IMR-90 (cell line): Measurements from ENCODE around the gene NRIP1. TPM values are rescaled to one million over a fixed set of nuclear protein-coding genes. Genes with fewer than 3 reads are reported as not detected.

Source experiments
- ATAC-seq: fragments of 200-7000 bp; cut with Tn5 transposase; 2 replicates; pipeline ENCODE4 v1.9.1; 2020; ENCODE audit warnings: low read depth, mild to moderate bottlenecking, moderate library complexity
- BruUV-seq: library from RNA; stranded (reverse); fragments of 400-500 nt; replicated peaks from 2 replicates; lab custom pipeline; 2021; lab: Mats Ljungman, UMichigan
- CTCF ChIA-PET: fragments of 300-600 bp; formaldehyde crosslinking; extraction: SDS; loops from one replicate; lab custom pipeline; 2021; ENCODE audit warnings: antibody characterized with exemption; lab: Yijun Ruan, JAX
- POLR2A ChIA-PET: fragments of 300-600 bp; sonication (Branson Sonifier 250); formaldehyde crosslinking; loops from one replicate; lab custom pipeline; 2022; ENCODE audit warnings: antibody characterized with exemption; ENCODE audit not compliant: unreplicated experiment; lab: Charles Lee
- DNase-seq: peaks from one replicate; pipeline ENCODE4 v3.0.0; 2013
- H2AFZ ChIP-seq: replicated peaks from 2 replicates; pipeline ENCODE3; 2013; ENCODE audit warnings: low read length, mild to moderate bottlenecking; ENCODE audit not compliant: poor library complexity
- H2AK5ac ChIP-seq: 2 replicates; pipeline ENCODE4 v1.6.1; 2013; ENCODE audit warnings: low read depth, low read length, inconsistent platforms
- H2AK9ac ChIP-seq: replicated peaks from 2 replicates; pipeline ENCODE3; 2013; ENCODE audit warnings: mild to moderate bottlenecking, low read depth, low read length, moderate library complexity; ENCODE audit not compliant: poor library complexity
- H2BK120ac ChIP-seq: 2 replicates; pipeline ENCODE4 v1.6.1; 2013; ENCODE audit warnings: low read depth, low read length, inconsistent platforms
- H2BK15ac ChIP-seq: 3 replicates; pipeline ENCODE4 v1.6.1; 2013; ENCODE audit warnings: low read depth, low read length, inconsistent platforms
- H2BK20ac ChIP-seq: 2 replicates; pipeline ENCODE4 v1.6.1; 2013; ENCODE audit warnings: low read depth, mild to moderate bottlenecking, inconsistent platforms, low read length, moderate library complexity
- H2BK5ac ChIP-seq: 2 replicates; pipeline ENCODE4 v1.6.1; 2013; ENCODE audit warnings: mild to moderate bottlenecking, low read depth, low read length, inconsistent platforms; ENCODE audit not compliant: poor library complexity, severe bottlenecking
- H3K14ac ChIP-seq: replicated peaks from 2 replicates; pipeline ENCODE4 v1.6.1; 2013; ENCODE audit warnings: low read depth, low read length, inconsistent platforms
- H3K18ac ChIP-seq: 2 replicates; pipeline ENCODE4 v1.6.1; 2013; ENCODE audit warnings: low read depth, low read length, control low read depth
- H3K23ac ChIP-seq: 2 replicates; pipeline ENCODE4 v1.6.1; 2013; ENCODE audit warnings: low read depth, low read length, inconsistent platforms
- H3K27ac ChIP-seq: 2 replicates; pipeline ENCODE4 v1.5.1; 2013; ENCODE audit warnings: mild to moderate bottlenecking, control low read depth, low read length; ENCODE audit not compliant: insufficient read depth
- H3K27me3 ChIP-seq: 2 replicates; pipeline ENCODE4 v1.6.1; 2013; ENCODE audit warnings: low read length; ENCODE audit not compliant: control insufficient read depth, insufficient read depth
- H3K36me3 ChIP-seq: 2 replicates; pipeline ENCODE4 v1.6.1; 2013; ENCODE audit warnings: low read length, mixed read lengths; ENCODE audit not compliant: control insufficient read depth, insufficient read depth
- H3K4ac ChIP-seq: 2 replicates; pipeline ENCODE4 v1.6.1; 2013; ENCODE audit warnings: low read depth, low read length, inconsistent platforms
- H3K4me1 ChIP-seq: 2 replicates; pipeline ENCODE4 v1.6.1; 2013; ENCODE audit warnings: low read length, mixed read lengths; ENCODE audit not compliant: control insufficient read depth, insufficient read depth
- H3K4me2 ChIP-seq: 2 replicates; pipeline ENCODE4 v1.6.1; 2013; ENCODE audit warnings: low read depth, mild to moderate bottlenecking, control low read depth, low read length, moderate library complexity
- H3K4me3 ChIP-seq: 2 replicates; pipeline ENCODE4 v1.5.1; 2013; ENCODE audit warnings: low read depth, mild to moderate bottlenecking, control low read depth, low read length, moderate library complexity; ENCODE audit not compliant: insufficient read depth
- H3K56ac ChIP-seq: 2 replicates; pipeline ENCODE4 v1.6.1; 2013; ENCODE audit warnings: low read length, inconsistent platforms; ENCODE audit not compliant: insufficient read depth; ENCODE audit errors: extremely low read depth
- H3K79me1 ChIP-seq, 2 experiments: 2 replicates each; pipeline ENCODE4 v1.6.1; 2013; ENCODE audit warnings: low read length in 2 of 2, inconsistent platforms in 1 of 2, low read depth in 1 of 2
- H3K9ac ChIP-seq: 2 replicates; pipeline ENCODE4 v1.6.1; 2013; ENCODE audit warnings: low read depth, low read length, control low read depth
- H3K9me1 ChIP-seq: 2 replicates; pipeline ENCODE4 v1.6.1; 2013; ENCODE audit warnings: low read length, inconsistent platforms; ENCODE audit not compliant: insufficient read depth
- H3K9me3 ChIP-seq: 2 replicates; pipeline ENCODE4 v1.6.1; 2013; ENCODE audit warnings: low read length; ENCODE audit not compliant: control insufficient read depth, insufficient read depth
- H4K20me1 ChIP-seq: 2 replicates; pipeline ENCODE4 v1.6.1; 2013; ENCODE audit warnings: low read length, inconsistent platforms; ENCODE audit not compliant: insufficient read depth
- H4K5ac ChIP-seq: 2 replicates; pipeline ENCODE4 v1.6.1; 2013; ENCODE audit warnings: mild to moderate bottlenecking, low read depth, low read length, control low read depth
- H4K8ac ChIP-seq, 2 experiments: 2 replicates each; pipeline ENCODE4 v1.6.1; 2013; ENCODE audit warnings: low read depth in 2 of 2, low read length in 2 of 2, control low read depth in 1 of 2, inconsistent platforms in 1 of 2
- H4K91ac ChIP-seq: 2 replicates; pipeline ENCODE4 v1.6.1; 2013; ENCODE audit warnings: low read depth, low read length, inconsistent platforms; ENCODE audit not compliant: insufficient read depth
- MAFK ChIP-seq: IDR thresholded peaks from 2 replicates; pipeline ENCODE4 v1.6.1; 2012; ENCODE audit warnings: low read depth, low read length, improper control_type of control experiment
- MXI1 ChIP-seq: IDR thresholded peaks from 2 replicates; pipeline ENCODE4 v1.6.1; 2012; ENCODE audit warnings: low read depth, mild to moderate bottlenecking, low read length, moderate library complexity, borderline replicate concordance
- RCOR1 ChIP-seq: IDR thresholded peaks from 2 replicates; pipeline ENCODE4 v1.6.1; 2012; ENCODE audit warnings: mild to moderate bottlenecking, low read length, improper control_type of control experiment; ENCODE audit not compliant: insufficient replicate concordance
- SMC3 ChIP-seq: fragments of 150-350 bp; IDR thresholded peaks from 2 replicates; pipeline ENCODE4 v1.6.1; 2016; ENCODE audit warnings: low read depth, mild to moderate bottlenecking, antibody characterized with exemption, low read length, moderate library complexity
- WGBS, 2 experiments: methylation state at CpG; one replicate each; pipeline versions ENCODE4 v1.1.5 to v1.1.7; 2013; ENCODE audit warnings: missing lambda C conversion rate in 2 of 2; ENCODE audit not compliant: insufficient read length in 1 of 2; ENCODE audit errors: extremely low coverage in 2 of 2; 5-methylcytosine and 5-hydroxymethylcytosine counted together
- dilution Hi-C: fragments of 300-500 bp; cut with HindIII; formaldehyde crosslinking; loops from one replicate; pipeline ENCODE4 v1.14.3; 2018; ENCODE audit warnings: low sequenced_read_pairs; ENCODE audit not compliant: unreplicated experiment
- in situ Hi-C: fragments of 300-500 bp; cut with MboI; formaldehyde crosslinking; loops from 3 replicates; pipeline ENCODE4 v1.14.3; 2019; ENCODE audit warnings: low sequenced_read_pairs, inconsistent platforms, mixed read lengths
- intact Hi-C: fragments of 100-400 bp; cut with micrococcal nuclease; formaldehyde crosslinking; loops from 2 replicates; pipeline ENCODE4 v1.10.0; 2022
- polyA plus RNA-seq, 3 experiments: library from polyadenylated mRNA; depleted of rRNA; stranded (reverse); fragments of >200 nt; gene quantifications; 2 replicates each; pipeline ENCODE4 v1.2.3, GENCODE V29; 2012; ENCODE audit warnings: low replicate concordance in 1 of 3
- total RNA-seq: library from RNA; depleted of rRNA; stranded (reverse); fragments of >200 nt; gene quantifications from 2 replicates; pipeline ENCODE4 v1.2.3, GENCODE V29; 2012
- TF ChIP-seq, protein P1 (sequence below): conservative IDR thresholded peaks from 2 replicates; pipeline ENCODE4 v1.5.1; 2012; ENCODE audit warnings: mild to moderate bottlenecking, low read depth, low read length, improper control_type of control experiment

The NRIP1 gene
- total and polyA plus RNA-seq, 2 of the 4 experiments (the other 2 are of a cell fraction) = 9.6 to 73.8 TPM

DNA sequence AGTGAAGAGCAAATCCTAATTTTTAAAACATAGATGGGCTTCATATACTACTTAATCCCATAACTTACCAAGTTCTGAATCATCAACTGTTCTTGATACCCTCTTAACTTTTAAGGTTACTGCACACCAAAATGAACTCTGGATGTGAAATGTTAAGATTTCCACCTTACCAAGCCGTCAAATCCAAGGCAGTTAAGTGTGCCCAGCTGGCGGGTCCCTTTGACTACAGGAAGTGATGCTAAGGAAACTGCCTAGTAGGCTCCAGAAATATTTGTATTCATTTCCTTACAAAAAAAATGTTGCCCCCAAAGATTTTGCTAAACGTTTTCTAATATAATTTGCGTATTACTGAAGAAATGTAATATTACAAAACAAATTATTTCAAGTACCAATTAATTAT, 10.7 kb downstream of the NRIP1 start:
- no peak for ATAC-seq
- Histone ChIP-seq H3K9ac (no peak overlapping the region), H4K8ac (no peak overlapping the region), H3K23ac (no peak overlapping the region), H3K27me3 (no peaks in the 10 kb centered on the region), H2AFZ (no peak overlapping the region), H2AK5ac (no peak overlapping the region), H3K9me3 (no peaks in the 10 kb centered on the region), H4K5ac (no peak overlapping the region), H2BK15ac (no peak overlapping the region), H3K18ac (no peak overlapping the region), H4K91ac (no peak overlapping the region), H3K4ac (no peak overlapping the region), H2AK9ac (no peak overlapping the region), H3K79me1 (peaks cover 0 to 47% of the 10 kb centered on the region in 2 experiments; a peak in 2 of 4 replicates), H3K56ac (no peak overlapping the region), H2BK20ac (no peak overlapping the region), H3K36me3 (no peaks in the 10 kb centered on the region), H3K4me2 (no peak overlapping the region), H3K14ac (peak overlapping the region; percentile 45; the same call in 1 of the 2 replicates), H3K4me1 (peaks cover 11% of the 10 kb centered on the region), H3K27ac (no peak overlapping the region), H2BK5ac (no peak overlapping the region), H2BK120ac (no peak overlapping the region), H3K4me3 (no peak overlapping the region), H4K20me1 (peaks cover 82% of the 10 kb centered on the region), H3K9me1 (peaks cover 7% of the 10 kb centered on the region)
- TF ChIP-seq MAFK (no peak), RCOR1 (no peak), MXI1 (no peak), SMC3 (no peak)
- TF ChIP-seq, protein P1, sequence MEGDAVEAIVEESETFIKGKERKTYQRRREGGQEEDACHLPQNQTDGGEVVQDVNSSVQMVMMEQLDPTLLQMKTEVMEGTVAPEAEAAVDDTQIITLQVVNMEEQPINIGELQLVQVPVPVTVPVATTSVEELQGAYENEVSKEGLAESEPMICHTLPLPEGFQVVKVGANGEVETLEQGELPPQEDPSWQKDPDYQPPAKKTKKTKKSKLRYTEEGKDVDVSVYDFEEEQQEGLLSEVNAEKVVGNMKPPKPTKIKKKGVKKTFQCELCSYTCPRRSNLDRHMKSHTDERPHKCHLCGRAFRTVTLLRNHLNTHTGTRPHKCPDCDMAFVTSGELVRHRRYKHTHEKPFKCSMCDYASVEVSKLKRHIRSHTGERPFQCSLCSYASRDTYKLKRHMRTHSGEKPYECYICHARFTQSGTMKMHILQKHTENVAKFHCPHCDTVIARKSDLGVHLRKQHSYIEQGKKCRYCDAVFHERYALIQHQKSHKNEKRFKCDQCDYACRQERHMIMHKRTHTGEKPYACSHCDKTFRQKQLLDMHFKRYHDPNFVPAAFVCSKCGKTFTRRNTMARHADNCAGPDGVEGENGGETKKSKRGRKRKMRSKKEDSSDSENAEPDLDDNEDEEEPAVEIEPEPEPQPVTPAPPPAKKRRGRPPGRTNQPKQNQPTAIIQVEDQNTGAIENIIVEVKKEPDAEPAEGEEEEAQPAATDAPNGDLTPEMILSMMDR = no peak
- ChIA-PET CTCF (no interaction called here), POLR2A (no interaction called here)
- no peak for DNase-seq
- in situ Hi-C loops = no loop called here
- dilution Hi-C loops = no loop called here
- intact Hi-C loops = no loop called here
- no TSS peak for BruUV-seq
- WGBS, 2 experiments = no CpG with 5 or more reads among the region's 4 CpGs
